Bronchial epithelial cell (primary cell): ENCODE data around the gene AFF3. TPM values are rescaled to one million over a fixed set of nuclear protein-coding genes. Genes with fewer than 3 reads are reported as not detected.

Experiments
- DNase-seq: peaks from one replicate; pipeline ENCODE4 v3.0.0-alpha.2; 2010; ENCODE audit warnings: low read depth
- FAIRE-seq: peaks from 2 replicates; lab custom pipeline; 2011; peaks lifted over from hg19 to GRCh38; lab: Jason Lieb, UNC
- H3K27me3 ChIP-seq: 2 replicates; pipeline ENCODE4 v1.5.1; 2011; ENCODE audit warnings: low read length; ENCODE audit not compliant: control insufficient read depth, insufficient read depth
- H3K36me3 ChIP-seq: 2 replicates; pipeline ENCODE4 v1.5.1; 2011; ENCODE audit warnings: low read length; ENCODE audit not compliant: control insufficient read depth, insufficient read depth
- H3K4me3 ChIP-seq: 2 replicates; pipeline ENCODE4 v1.5.1; 2011; ENCODE audit warnings: mild to moderate bottlenecking, low read depth, low read length, control low read depth
- total RNA-seq: library from RNA; depleted of rRNA; stranded (reverse); fragments of >200 nt; gene quantifications from 2 replicates; pipeline ENCODE4 v1.2.1, GENCODE V29; 2014
- TF ChIP-seq, protein P1 (sequence below): IDR thresholded peaks from 2 replicates; pipeline ENCODE4 v1.5.1; 2011; ENCODE audit warnings: mild to moderate bottlenecking, moderate library complexity, low read length, control low read depth, inconsistent platforms; ENCODE audit not compliant: insufficient read depth, severe bottlenecking

The AFF3 gene
- total RNA-seq, 1 donor from 2014 or later: not detected

- H3K36me3 ChIP-seq: no peaks in the 10 kb centered on the region
- TF ChIP-seq, protein P1, sequence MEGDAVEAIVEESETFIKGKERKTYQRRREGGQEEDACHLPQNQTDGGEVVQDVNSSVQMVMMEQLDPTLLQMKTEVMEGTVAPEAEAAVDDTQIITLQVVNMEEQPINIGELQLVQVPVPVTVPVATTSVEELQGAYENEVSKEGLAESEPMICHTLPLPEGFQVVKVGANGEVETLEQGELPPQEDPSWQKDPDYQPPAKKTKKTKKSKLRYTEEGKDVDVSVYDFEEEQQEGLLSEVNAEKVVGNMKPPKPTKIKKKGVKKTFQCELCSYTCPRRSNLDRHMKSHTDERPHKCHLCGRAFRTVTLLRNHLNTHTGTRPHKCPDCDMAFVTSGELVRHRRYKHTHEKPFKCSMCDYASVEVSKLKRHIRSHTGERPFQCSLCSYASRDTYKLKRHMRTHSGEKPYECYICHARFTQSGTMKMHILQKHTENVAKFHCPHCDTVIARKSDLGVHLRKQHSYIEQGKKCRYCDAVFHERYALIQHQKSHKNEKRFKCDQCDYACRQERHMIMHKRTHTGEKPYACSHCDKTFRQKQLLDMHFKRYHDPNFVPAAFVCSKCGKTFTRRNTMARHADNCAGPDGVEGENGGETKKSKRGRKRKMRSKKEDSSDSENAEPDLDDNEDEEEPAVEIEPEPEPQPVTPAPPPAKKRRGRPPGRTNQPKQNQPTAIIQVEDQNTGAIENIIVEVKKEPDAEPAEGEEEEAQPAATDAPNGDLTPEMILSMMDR: no peak
- peaks cover 2% of the 10 kb centered on the region for H3K27me3 ChIP-seq
- no peak overlapping the region for H3K4me3 ChIP-seq
- FAIRE-seq: no peak
- no peak for DNase-seq
Measured at GRCh38 chr2:99623035-99623434, 519.4 kb downstream of the AFF3 start.

GRCh38 chr2:99622534-99622933 is 519.9 kb downstream of the AFF3 start:
- Histone ChIP-seq H3K27me3 (peaks cover 2% of the 10 kb centered on the region), H3K4me3 (no peak overlapping the region), H3K36me3 (no peaks in the 10 kb centered on the region)
- FAIRE-seq: no peak
- TF ChIP-seq, protein P1: no peak
- no peak for DNase-seq

DNA sequence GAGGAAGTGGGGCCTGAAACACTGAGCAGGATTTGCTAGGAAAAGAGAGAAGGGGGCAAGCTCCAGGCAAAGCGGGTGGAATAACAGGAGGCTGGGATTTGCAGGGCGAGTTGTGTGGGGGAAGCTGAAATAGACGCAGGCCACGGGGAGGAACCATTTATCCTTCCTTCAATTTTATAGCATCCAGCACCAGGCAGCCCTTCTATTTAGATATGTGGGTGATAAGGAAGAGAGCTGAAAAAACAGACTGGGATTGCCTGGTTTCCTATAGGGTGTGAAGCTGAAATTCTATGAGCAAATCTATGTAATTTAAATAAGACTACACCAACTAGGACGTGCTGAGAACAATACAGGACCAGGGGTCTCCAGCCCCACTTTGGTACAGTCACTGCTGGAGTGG is 520.6 kb downstream of the AFF3 start:
- TF ChIP-seq, protein P1: no peak
- no peak overlapping the region for H3K4me3 ChIP-seq
- no peak for DNase-seq
- peaks cover 2% of the 10 kb centered on the region for H3K27me3 ChIP-seq
- no peak for FAIRE-seq
- no peaks in the 10 kb centered on the region for H3K36me3 ChIP-seq

- Histone ChIP-seq H3K36me3 (no peaks in the 10 kb centered on the region), H3K4me3 (no peak overlapping the region), H3K27me3 (peaks cover under 1% of the 10 kb centered on the region)
- DNase-seq (no peak), FAIRE-seq (no peak)
- TF ChIP-seq, protein P1: no peak
Measured at GRCh38 chr2:99621106-99621505, 521.3 kb downstream of the AFF3 start.

GRCh38 chr2:99619151-99619550 is 523.2 kb downstream of the AFF3 start:
- H3K36me3 ChIP-seq: no peaks in the 10 kb centered on the region
- FAIRE-seq: no peak
- H3K27me3 ChIP-seq: no peaks in the 10 kb centered on the region
- TF ChIP-seq, protein P1: no peak
- no peak overlapping the region for H3K4me3 ChIP-seq
- DNase-seq: no peak

DNA sequence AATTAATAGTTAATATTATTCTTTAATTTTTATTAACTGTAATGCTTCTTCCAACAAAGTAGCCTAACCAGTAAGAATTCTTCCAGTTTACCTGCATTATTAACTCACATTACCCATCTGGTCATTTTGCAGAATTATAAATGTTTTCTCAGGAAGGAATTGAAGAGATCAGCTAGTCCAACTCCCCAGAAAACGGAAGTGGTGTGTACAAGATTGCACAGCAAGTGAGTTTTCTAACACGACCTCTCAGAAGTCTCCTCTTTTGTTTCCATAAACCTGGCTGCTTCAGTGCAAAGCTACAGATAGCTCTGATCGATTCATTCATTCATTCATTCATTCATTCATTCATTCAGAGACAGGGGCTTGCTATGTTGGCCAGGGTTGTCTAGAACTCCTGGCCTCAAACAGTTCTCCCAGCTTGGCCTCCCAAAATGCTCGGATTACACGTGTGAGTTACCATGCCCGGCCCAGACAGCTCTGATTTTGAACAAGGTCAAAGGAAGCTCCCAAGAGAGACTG is 523.8 kb downstream of the AFF3 start:
- no peaks in the 10 kb centered on the region for H3K27me3 ChIP-seq

More for the DNA sequence above, 523.8 kb downstream of the AFF3 start:
- no peaks in the 10 kb centered on the region for H3K36me3 ChIP-seq
- FAIRE-seq (no peak), DNase-seq (no peak)
- TF ChIP-seq, protein P1: no peak
- no peak overlapping the region for H3K4me3 ChIP-seq
